ENCODE data around the gene TMEM219. TPM values are rescaled to one million over a fixed set of nuclear protein-coding genes. Genes with fewer than 3 reads are reported as not detected.
"Not testable (repeated sequence)": the region's sequence is repeated elsewhere in the genome, so short reads cannot be mapped to it uniquely, and the experiment has no call there.

The TMEM219 gene
- total RNA-seq, 1 donor from 2014 or later = 119 TPM

- no peak for DNase-seq (ENCODE audit: extremely low spot score, unreplicated experiment)
- Mint-ChIP-seq H3K36me3 (ENCODE audit: unreplicated experiment) (no peaks in the 10 kb centered on the region), H3K4me3 (ENCODE audit: unreplicated experiment) (no peak overlapping the region), H3K9me3 (ENCODE audit: unreplicated experiment) (no peaks in the 10 kb centered on the region), H3K27me3 (ENCODE audit: unreplicated experiment) (peaks cover 8% of the 10 kb centered on the region), H3K4me1 (ENCODE audit: unreplicated experiment) (peaks cover 6% of the 10 kb centered on the region), H3K27ac (ENCODE audit: unreplicated experiment) (no peak overlapping the region)
- TF ChIP-seq CTCF (IDR thresholded peaks at IDR 0.05) = no peak
Measured at GRCh38 chr16:30017277-30017656, 55.4 kb downstream of the TMEM219 start.

- DNase-seq (ENCODE audit: extremely low spot score, unreplicated experiment); H3K27me3 Mint-ChIP-seq (ENCODE audit: unreplicated experiment); H3K36me3 Mint-ChIP-seq (ENCODE audit: unreplicated experiment); H3K27ac Mint-ChIP-seq (ENCODE audit: unreplicated experiment); H3K9me3 Mint-ChIP-seq (ENCODE audit: unreplicated experiment); H3K4me3 Mint-ChIP-seq (ENCODE audit: unreplicated experiment); H3K4me1 Mint-ChIP-seq (ENCODE audit: unreplicated experiment): not testable (repeated sequence)
Measured at GRCh38 chr16:30017937-30018336, 56.1 kb downstream of the TMEM219 start.

- no peaks in the 10 kb centered on the region for H3K36me3 Mint-ChIP-seq (ENCODE audit: unreplicated experiment)
- peaks cover 8% of the 10 kb centered on the region for H3K27me3 Mint-ChIP-seq (ENCODE audit: unreplicated experiment)
- H3K9me3 Mint-ChIP-seq (ENCODE audit: unreplicated experiment) = no peaks in the 10 kb centered on the region
- DNase-seq (ENCODE audit: extremely low spot score, unreplicated experiment) = no peak
- no peak overlapping the region for H3K27ac Mint-ChIP-seq (ENCODE audit: unreplicated experiment)
- no peak overlapping the region for H3K4me3 Mint-ChIP-seq (ENCODE audit: unreplicated experiment)
- no peak for TF ChIP-seq CTCF (IDR thresholded peaks at IDR 0.05)
- peaks cover 6% of the 10 kb centered on the region for H3K4me1 Mint-ChIP-seq (ENCODE audit: unreplicated experiment)
Measured at GRCh38 chr16:30018731-30019158, 56.9 kb downstream of the TMEM219 start.

Other genes with a start within 250 kb of the TMEM219 start
- not detected in 2 replicates for gene C16orf54, start 216.1 kb upstream of the TMEM219 start, total RNA-seq
- not detected in 2 replicates for gene ZG16, start 183.8 kb upstream of the TMEM219 start, total RNA-seq
- gene KIF22, start 171.3 kb upstream of the TMEM219 start, total RNA-seq = 20.0 and 23.0 TPM in 2 replicates
- gene MAZ, start 155.6 kb upstream of the TMEM219 start, total RNA-seq = 304 and 305 TPM in 2 replicates
- 8.8 and 13.4 TPM in 2 replicates for gene PRRT2, start 149.9 kb upstream of the TMEM219 start, total RNA-seq
- gene PAGR1, start 145.9 kb upstream of the TMEM219 start, total RNA-seq = 26.4 and 29.1 TPM in 2 replicates
- gene MVP, start 141.6 kb upstream of the TMEM219 start, total RNA-seq = 150 and 157 TPM in 2 replicates
- 104 and 108 TPM in 2 replicates for gene CDIPT, start 98.9 kb upstream of the TMEM219 start, total RNA-seq
- gene SEZ6L2, start 62.5 kb upstream of the TMEM219 start, total RNA-seq = 17.6 and 19.3 TPM in 2 replicates
- gene ASPHD1, start 61.6 kb upstream of the TMEM219 start, total RNA-seq = 1.0 and 1.2 TPM in 2 replicates
- 20.5 and 22.3 TPM in 2 replicates for gene KCTD13, start 35.9 kb upstream of the TMEM219 start, total RNA-seq
- 44.4 and 48.8 TPM in 2 replicates for gene TAOK2, start 11.8 kb downstream of the TMEM219 start, total RNA-seq
- gene HIRIP3, start 33.5 kb downstream of the TMEM219 start, total RNA-seq = 11.5 and 12.5 TPM in 2 replicates
- 72.4 and 77.0 TPM in 2 replicates for gene INO80E, start 34.2 kb downstream of the TMEM219 start, total RNA-seq
- gene DOC2A, start 48.9 kb downstream of the TMEM219 start, total RNA-seq = 1.3 TPM in 2 replicates
- gene C16orf92, start 61.1 kb downstream of the TMEM219 start, total RNA-seq = not detected in 2 replicates
- 0.32 and 0.52 TPM in 2 replicates for gene TLCD3B, start 69.2 kb downstream of the TMEM219 start, total RNA-seq
- gene ALDOA, start 103.7 kb downstream of the TMEM219 start, total RNA-seq = 750 and 765 TPM in 2 replicates
- gene PPP4C, start 113.9 kb downstream of the TMEM219 start, total RNA-seq = 101 and 102 TPM in 2 replicates
- 0.63 and 0.75 TPM in 2 replicates for gene TBX6, start 129.8 kb downstream of the TMEM219 start, total RNA-seq
- gene YPEL3, start 134.1 kb downstream of the TMEM219 start, total RNA-seq = 83.6 and 93.3 TPM in 2 replicates
- 3.2 and 3.6 TPM in 2 replicates for gene GDPD3, start 151.5 kb downstream of the TMEM219 start, total RNA-seq
- 52.9 and 59.0 TPM in 2 replicates for gene MAPK3, start 161.1 kb downstream of the TMEM219 start, total RNA-seq
- gene CORO1A, start 221.5 kb downstream of the TMEM219 start, total RNA-seq = 0.97 and 3.2 TPM in 2 replicates
- gene BOLA2B, start 231.6 kb downstream of the TMEM219 start, total RNA-seq = 64.5 and 73.2 TPM in 2 replicates
- 20.0 and 34.1 TPM in 2 replicates for gene SLX1A, start 231.8 kb downstream of the TMEM219 start, total RNA-seq
- gene SULT1A3, start 237.2 kb downstream of the TMEM219 start, total RNA-seq = 14.9 and 16.3 TPM in 2 replicates

Data from osteocyte (in vitro differentiated cells).